ENCODE results near the gene MAFG.

The MAFG gene

GRCh38 chr17:81927653-81928543, at the start of gene MAFG:
Gene MAFG (minus strand): TSS chr17:81927735. CDS start chr17:81923185, 4,550 bp downstream.
- peak; percentile 96 for DNase-seq (ENCODE audit: low spot score)

DNA sequence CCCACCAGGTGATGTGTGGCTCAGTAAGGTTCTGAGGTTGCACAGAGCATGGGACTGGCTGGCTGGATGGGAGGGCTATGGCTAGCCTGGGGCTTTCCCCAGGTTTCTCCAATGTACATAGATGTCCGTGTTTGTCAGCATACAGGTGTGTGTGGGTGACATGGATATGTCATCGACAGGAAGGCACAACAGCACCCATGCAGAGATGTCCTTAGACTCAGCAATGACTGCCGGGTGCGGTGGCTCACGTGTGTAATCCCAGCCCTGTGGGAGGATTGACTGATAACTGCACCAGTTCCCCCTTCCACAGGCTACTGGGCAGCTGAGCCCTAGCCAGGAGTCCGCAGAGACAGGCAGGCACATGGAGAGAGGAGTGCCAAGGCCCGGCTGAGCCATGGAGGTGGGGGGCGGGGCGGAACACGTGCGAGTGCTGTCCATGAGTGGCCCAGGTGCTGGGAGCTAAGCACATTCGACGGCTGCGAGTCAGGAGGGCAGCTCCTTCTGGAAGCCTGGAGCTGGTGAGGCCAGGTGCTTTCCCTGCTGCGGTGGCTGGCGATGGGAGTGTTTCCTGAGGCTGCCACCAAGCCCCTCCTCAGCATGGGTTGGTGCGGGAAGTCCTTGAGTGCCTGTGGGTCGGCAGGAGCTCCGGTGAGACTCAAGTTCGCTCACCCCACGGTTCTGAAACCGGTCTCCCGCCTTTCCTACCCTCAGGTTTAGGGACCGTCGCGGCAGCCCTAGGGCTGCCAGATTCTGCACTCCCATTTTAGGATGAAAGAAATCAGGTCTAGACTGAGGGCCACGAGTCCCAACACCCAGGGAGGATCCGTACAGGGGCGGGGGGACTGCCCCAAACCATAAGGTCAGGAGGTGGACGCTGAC, 49.0 kb upstream of the MAFG start:
- no peak for DNase-seq (ENCODE audit: low spot score)

GRCh38 chr17:81973432-81973831, 45.9 kb upstream of the MAFG start:
- no peak for DNase-seq (ENCODE audit: low spot score)

DNA sequence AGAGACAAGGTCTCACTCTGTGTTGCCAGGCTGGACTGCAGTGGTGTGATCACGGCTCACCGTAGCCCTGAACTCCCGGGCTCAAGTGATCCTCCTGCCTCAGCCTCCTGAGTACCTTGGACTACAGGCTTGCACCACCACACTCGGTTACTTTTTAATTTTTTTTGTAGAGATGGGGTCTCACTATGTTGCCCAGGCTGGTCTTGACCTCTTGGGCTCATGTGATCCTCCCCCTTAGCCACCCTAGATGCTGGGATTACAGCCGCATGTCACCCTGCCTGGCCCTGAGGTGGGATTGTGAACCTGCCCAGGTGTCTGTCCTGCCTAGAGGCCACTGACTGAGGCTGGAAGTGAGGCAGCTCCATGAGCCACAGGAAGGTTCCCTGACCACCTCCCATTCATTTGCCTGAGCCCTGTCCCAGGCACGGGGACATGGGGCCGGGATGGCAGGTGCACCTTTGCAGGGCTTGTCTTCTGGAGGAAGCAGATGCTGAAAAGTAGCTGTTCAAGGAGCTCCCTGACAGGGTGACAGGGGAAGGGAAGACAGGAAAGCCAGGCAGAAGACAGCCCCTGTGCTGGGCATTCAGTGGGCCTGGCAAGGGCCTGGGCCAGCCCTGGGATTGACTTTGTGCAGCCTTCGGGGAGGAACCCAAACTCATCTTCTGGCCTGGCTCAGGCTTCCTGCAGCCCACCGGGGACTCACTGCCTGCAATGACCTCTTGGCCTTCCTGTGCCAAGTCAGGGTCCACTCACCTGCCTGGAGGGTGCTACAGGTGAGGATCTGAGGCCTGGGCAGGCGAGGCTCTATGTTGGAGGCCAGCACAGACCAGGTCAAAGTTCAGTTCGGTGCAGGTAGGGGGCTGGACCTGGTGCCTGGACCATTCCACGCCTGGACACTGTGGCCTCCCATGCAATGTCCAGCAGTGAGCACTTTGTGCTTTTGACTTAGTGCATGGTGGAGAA, 41.6 kb upstream of the MAFG start:
- no peak for DNase-seq (ENCODE audit: low spot score)

DNA sequence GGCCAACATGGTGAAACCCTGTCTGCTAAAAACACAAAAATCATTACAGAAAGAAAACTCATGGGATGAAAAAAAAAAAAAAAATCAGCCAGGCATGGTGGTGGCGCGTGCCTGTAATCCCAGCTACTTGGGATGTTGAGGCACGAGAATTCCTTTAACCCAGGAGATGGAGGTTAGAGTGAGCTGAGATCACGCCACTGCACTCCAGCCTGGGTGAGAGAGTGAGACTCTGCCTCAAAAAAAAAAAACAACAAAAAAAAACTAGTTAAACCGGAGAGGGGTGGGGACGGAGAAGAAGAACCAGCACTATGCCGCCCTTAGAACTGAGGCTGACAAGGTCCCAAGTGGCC, 40.8 kb upstream of the MAFG start:
- DNase-seq (ENCODE audit: low spot score): no peak

DNA sequence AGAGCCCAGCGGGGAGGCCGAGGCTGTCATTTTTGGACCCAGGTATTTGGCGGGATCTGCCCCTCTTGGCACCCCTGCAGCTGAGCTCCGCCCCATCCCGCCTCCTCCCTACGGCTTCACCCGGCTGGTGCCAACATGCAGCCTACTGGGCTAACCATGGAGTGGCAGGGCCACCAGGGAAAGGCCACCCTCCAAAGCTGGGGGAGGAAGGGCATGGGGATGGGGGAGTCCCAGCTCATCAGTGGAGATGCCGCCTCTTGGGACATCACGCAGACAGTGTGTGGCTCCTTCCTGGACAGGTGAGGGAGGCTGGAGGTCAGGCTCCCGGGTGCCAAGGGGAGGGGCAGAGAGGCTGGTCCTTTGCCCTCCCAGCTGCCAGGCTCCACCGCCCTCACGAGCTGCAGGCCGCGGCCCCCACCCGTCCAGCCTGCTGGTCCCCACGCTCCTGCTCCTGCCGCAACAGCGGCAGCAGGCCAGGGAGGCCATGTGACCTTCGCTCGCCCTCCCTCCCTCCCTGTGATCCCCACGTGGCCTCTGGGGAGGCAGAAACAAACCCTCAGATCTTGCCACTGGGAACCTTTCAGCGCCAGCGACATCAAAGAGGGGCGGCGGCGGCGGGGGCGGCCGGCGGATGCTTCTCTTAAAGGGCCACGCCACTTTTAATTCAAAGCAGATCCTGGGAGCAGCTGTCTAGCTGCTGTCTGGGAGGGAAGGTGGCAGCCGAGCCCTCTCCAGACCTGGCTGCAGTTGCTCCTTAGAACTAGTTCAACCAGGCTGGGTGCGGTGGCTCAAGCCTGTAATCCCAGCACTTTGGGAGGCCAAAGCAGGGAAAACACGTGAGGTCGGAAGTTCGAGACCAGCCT, 40.2 kb upstream of the MAFG start:
- DNase-seq (ENCODE audit: low spot score): peak; percentile 8

- no peak for DNase-seq (ENCODE audit: low spot score)
Measured at GRCh38 chr17:81967244-81967532, 39.7 kb upstream of the MAFG start.

DNA sequence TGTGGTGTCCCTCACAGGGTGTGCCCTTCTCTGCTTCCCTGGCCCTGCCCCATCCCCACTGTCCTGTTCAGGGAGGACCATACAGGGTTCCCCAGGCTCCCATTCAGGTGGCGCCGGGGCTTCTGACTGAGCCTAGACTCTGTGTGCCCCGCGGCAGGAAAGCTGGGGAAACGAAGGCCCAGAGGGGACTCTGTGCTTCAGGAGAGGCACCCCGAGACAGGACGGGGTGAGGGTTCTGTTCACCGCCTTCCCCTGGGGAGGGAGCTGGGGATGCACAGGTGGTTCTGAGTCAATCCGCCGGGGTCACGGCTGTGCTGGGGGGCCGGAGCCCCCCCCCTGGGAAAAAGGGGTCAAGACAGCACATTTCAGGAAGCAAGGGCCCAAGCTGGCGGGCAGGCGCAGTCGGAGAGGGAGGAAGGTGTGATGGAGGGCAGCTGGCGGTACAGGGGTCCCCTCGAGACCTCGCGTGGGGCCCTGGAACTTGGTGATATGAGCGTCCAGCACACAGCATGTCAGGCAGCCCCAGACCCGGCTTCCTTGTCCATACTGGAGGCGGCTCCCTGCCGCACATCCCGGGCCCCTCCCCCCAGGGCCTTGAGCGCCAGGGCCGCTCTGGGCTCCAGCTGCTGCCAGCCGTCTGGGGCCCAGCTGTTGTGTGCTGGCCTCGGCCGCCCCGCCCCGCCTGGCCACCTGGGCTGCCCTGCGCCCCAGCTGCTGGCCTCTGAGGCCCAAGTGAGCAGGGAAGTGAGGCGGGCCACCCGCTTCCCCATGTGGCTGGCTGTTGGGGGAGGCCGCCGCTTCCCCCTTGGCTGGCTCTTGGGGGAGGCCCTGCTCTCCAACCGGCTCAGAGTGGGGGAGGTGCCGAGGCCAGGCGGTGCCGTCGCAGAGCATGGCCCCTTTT, 39.1 kb upstream of the MAFG start:
- DNase-seq (ENCODE audit: low spot score): no peak

GRCh38 chr17:81964081-81964849, 36.7 kb upstream of the MAFG start:
- DNase-seq (ENCODE audit: low spot score): no peak

- no peak for DNase-seq (ENCODE audit: low spot score)
Measured at GRCh38 chr17:81962499-81963441, 35.2 kb upstream of the MAFG start.

DNA sequence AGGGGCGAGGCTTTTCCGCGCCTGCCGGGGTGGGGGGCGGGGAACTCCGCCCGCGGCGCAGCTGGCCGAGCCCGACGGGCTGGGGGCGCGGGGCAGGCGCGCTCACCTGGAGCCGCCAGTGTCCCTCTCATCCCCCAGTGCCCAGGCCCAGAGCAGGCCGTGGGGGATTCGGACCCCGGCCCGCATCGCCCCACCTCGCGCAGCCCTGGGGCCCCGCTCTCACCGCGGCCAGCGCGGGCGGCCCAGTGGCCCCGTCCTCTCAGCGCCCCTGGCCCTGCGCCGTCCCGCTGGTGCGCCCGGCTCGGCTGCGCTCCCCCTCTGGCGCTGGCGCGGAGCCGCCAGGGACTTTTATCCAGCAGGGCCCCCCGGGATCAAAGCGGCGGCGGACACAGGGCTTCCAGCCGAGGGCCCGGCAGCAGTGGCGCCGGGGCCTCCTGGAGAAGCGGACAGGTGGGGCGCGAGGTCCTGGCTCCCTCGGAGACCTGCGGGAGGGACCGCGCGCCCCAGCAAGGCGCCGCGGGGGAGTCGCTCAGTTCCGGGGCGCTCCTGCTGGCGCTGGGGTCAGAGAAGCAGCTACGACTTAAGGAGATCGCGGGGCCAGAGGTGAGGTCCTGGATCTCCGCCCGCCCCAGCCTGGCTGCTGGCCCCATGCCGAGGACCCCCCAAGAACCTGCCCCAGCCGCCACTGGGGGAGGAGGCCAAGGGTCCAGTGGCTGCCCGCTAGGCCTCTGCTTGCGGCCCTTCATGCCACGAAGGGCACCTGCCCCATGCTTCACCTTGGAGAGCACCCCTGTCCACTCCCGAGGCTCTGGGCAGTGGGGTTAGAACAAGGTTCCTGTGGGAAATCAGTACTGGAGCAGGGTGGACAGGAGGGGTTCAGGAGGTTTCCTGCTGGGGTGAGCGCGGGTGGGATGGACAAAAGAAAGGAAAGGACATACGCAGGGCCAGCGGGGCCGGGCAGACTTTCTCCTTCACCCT, 34.3 kb upstream of the MAFG start:
- no peak for DNase-seq (ENCODE audit: low spot score)

DNA sequence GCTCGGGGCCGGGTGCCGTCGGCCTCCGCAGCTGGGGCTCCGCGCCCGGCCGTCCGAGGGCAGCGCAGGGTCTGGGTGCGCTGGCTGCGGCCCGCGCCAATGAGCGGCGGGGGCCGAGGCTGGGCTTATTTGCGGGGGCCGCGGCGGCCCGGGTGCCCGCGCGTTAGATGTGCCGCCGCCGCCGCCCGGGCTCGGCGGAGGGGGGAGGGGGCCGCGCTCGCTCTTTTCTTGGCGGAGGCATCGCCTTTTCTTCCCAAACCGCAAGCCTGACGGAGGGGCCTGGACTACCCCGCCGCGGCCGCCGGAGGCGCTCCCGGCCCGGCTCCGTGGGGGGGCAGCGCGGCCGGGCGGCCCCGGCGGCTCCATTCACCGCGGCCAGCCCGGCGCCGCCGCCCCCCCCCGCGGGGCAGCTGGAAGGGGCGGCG, 33.6 kb upstream of the MAFG start, which contains the start of gene NOTUM:
Gene NOTUM, minus strand, starts transcription at position 101 of the 425 bp plus-strand sequence. CDS start 278 bp downstream, outside the sequence.
- DNase-seq (ENCODE audit: low spot score): no peak

DNA sequence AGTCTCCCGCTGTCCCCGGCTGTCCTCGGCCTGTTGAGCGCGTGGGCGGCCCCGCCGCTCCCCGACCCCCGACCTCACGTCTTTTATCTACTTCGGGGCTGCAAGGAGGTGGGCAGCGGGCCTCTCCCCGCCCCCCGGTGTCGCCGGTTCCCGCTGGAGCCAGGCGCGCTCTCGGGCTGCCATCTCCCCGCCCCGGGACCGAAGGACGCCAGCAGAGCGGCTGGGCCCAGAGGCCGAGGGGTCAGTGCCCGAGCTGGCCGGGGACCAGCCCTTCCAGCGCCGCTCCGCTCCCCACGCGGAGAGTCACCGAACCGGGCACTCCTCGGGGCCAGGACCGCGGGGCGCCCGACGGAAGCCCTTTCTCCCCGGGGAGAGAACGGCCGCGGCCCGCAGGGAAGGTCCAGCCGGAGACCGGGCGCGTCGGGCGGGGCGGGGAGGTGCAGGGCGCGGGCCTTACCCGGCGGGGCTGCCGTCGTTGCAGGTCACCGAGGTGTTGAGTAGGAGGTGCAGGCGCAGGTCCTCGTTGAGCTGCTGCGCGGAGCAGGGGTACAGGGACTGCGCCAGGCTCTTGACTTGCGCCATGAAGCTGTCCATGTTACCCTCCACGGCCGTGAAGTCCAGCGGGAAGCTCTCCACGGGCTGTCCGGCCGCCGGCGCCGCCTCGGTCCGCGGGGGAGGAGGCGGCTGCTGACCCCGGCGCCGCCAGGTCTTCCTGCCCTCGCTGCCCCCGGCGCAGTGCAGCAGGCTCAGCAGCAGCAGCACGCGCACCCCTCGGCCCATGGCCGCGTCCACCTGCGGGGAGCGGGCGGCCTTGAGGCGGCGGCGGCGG, 32.8 kb upstream of the MAFG start:
- DNase-seq (ENCODE audit: low spot score): no peak

GRCh38 chr17:81959362-81960129, 32.0 kb upstream of the MAFG start:
- peak; percentile 73 for DNase-seq (ENCODE audit: low spot score)

Data from hematopoietic multipotent progenitor cell treated with erythropoietin and hydrocortisone succinate and interleukin-3 and kit ligand, for 15 days (in vitro differentiated cells).